Neural cell (in vitro differentiated cells): ENCODE data around the gene MAP3K13. TPM values are rescaled to one million over a fixed set of nuclear protein-coding genes. Genes with fewer than 3 reads are reported as not detected.

Source experiments
- H2AFZ ChIP-seq: fragments of 200-600, 300-800 bp; sonication (generic), shearing (Covaris generic); 2 replicates; pipeline ENCODE4 v1.6.0; 2014; ENCODE audit warnings: low read depth, mild to moderate bottlenecking, antibody characterized with exemption, low read length, moderate library complexity
- H3F3A ChIP-seq: fragments of 200-600 bp; shearing (Covaris generic); 2 replicates; pipeline ENCODE4 v1.6.1; 2016; ENCODE audit warnings: mild to moderate bottlenecking, moderate library complexity, mixed read lengths, antibody characterized with exemption, low read length; ENCODE audit not compliant: insufficient read depth, poor library complexity, severe bottlenecking
- H3K27ac ChIP-seq: fragments of 200-600, 300-800 bp; sonication (generic), shearing (Covaris generic); 2 replicates; pipeline ENCODE4 v1.5.1; 2014; ENCODE audit warnings: mild to moderate bottlenecking, low read length, moderate library complexity
- H3K27me3 ChIP-seq: fragments of 300-800, 200-600 bp; sonication (generic), shearing (Covaris generic); 2 replicates; pipeline ENCODE4 v1.6.0; 2014; ENCODE audit warnings: mild to moderate bottlenecking, low read depth, low read length, moderate library complexity; ENCODE audit not compliant: insufficient read depth
- H3K36me3 ChIP-seq: fragments of 300-800, 200-600 bp; sonication (generic), shearing (Covaris generic); 2 replicates; pipeline ENCODE4 v1.5.1; 2014; ENCODE audit warnings: mild to moderate bottlenecking, antibody characterized with exemption, low read length, moderate library complexity; ENCODE audit not compliant: insufficient read depth
- H3K4me2 ChIP-seq: fragments of 300-800, 200-600 bp; sonication (generic), shearing (Covaris generic); 2 replicates; pipeline ENCODE4 v1.6.0; 2014; ENCODE audit warnings: mild to moderate bottlenecking, low read length
- H3K4me3 ChIP-seq: fragments of 300-800, 200-600 bp; sonication (generic), shearing (Covaris generic); 2 replicates; pipeline ENCODE4 v1.5.1; 2014; ENCODE audit warnings: mild to moderate bottlenecking, low read length, moderate library complexity
- H3K79me2 ChIP-seq: fragments of 200-600 bp; shearing (Covaris generic); replicated peaks from 2 replicates; pipeline ENCODE4 v1.6.0; 2014; ENCODE audit warnings: mild to moderate bottlenecking, low read length, moderate library complexity; ENCODE audit not compliant: insufficient read depth
- H3K9ac ChIP-seq: fragments of 300-800, 200-600 bp; sonication (generic), shearing (Covaris generic); 2 replicates; pipeline ENCODE4 v1.6.1; 2016; ENCODE audit warnings: mild to moderate bottlenecking, low read length, mixed read lengths
- H3K9me2 ChIP-seq: fragments of 200-600 bp; shearing (Covaris generic); 2 replicates; pipeline ENCODE4 v1.6.1; 2016; ENCODE audit warnings: mild to moderate bottlenecking, low read length, mixed read lengths; ENCODE audit not compliant: insufficient read depth
- H3K9me3 ChIP-seq: fragments of 200-600, 300-800 bp; sonication (generic), shearing (Covaris generic); 2 replicates; pipeline ENCODE4 v1.6.1; 2016; ENCODE audit warnings: mild to moderate bottlenecking, mixed run types, low read length, moderate library complexity, mixed read lengths
- H4K20me1 ChIP-seq: fragments of 200-600 bp; shearing (Covaris generic); 2 replicates; pipeline ENCODE4 v1.6.1; 2016; ENCODE audit warnings: mild to moderate bottlenecking, mixed run types; ENCODE audit not compliant: insufficient read depth
- CTCF ChIP-seq: fragments of 450-650 bp; IDR thresholded peaks from 2 replicates; pipeline ENCODE4 v1.5.1; 2014; ENCODE audit warnings: antibody characterized with exemption, mild to moderate bottlenecking, moderate library complexity; ENCODE audit not compliant: poor library complexity, severe bottlenecking
- EP300 ChIP-seq: fragments of 450-650 bp; conservative IDR thresholded peaks from 2 replicates; pipeline ENCODE4 v1.6.1; 2014; ENCODE audit warnings: antibody characterized with exemption, mild to moderate bottlenecking, moderate library complexity; ENCODE audit not compliant: poor library complexity, severe bottlenecking
- EZH2 ChIP-seq: fragments of 200-600, 300-800 bp; shearing (Covaris generic), sonication (generic); IDR thresholded peaks from 2 replicates; pipeline ENCODE4 v1.6.1; 2014; ENCODE audit warnings: antibody characterized with exemption, low read length, borderline replicate concordance, mild to moderate bottlenecking; ENCODE audit not compliant: insufficient read depth, poor library complexity, severe bottlenecking
- MXI1 ChIP-seq: fragments of 450-650 bp; conservative IDR thresholded peaks from 2 replicates; pipeline ENCODE4 v1.6.1; 2014; ENCODE audit warnings: antibody characterized with exemption, mild to moderate bottlenecking; ENCODE audit not compliant: poor library complexity, severe bottlenecking
- POLR2AphosphoS5 ChIP-seq: IDR thresholded peaks from 2 replicates; pipeline ENCODE4 v1.6.1; 2012
- RAD21 ChIP-seq: fragments of 450-650 bp; conservative IDR thresholded peaks from 2 replicates; pipeline ENCODE4 v1.6.1; 2014; ENCODE audit warnings: antibody characterized with exemption, mild to moderate bottlenecking, moderate library complexity
- REST ChIP-seq: IDR thresholded peaks from 2 replicates; pipeline ENCODE4 v1.6.1; 2012; ENCODE audit warnings: borderline replicate concordance
- SMC3 ChIP-seq: fragments of 450-650 bp; conservative IDR thresholded peaks from 2 replicates; pipeline ENCODE4 v1.6.1; 2014; ENCODE audit warnings: antibody characterized with exemption, mild to moderate bottlenecking, moderate library complexity; ENCODE audit not compliant: poor library complexity
- TAF1 ChIP-seq: IDR thresholded peaks from 2 replicates; pipeline ENCODE4 v1.6.1; 2012; ENCODE audit warnings: low read depth
- polyA plus RNA-seq: library from polyadenylated mRNA; depleted of rRNA; stranded (reverse); fragments of >200 nt; gene quantifications from 2 replicates; pipeline ENCODE4 v1.2.3, GENCODE V29; 2014

The MAP3K13 gene
- polyA plus RNA-seq, 1 donor from 2014 or later, result 33.8 TPM

GRCh38 chr3:185534511-185534910 lies 171.6 kb downstream of the MAP3K13 start:
- Histone ChIP-seq H3K27ac (no peak overlapping the region), H3K9me2 (no peaks in the 10 kb centered on the region)

GRCh38 chr3:185537369-185537970 lies 174.5 kb downstream of the MAP3K13 start:
- no peaks in the 10 kb centered on the region for H3K9me2 ChIP-seq
- no peak overlapping the region for H3K4me3 ChIP-seq
- no peaks in the 10 kb centered on the region for H3F3A ChIP-seq
- H3K27ac ChIP-seq, result no peak overlapping the region
- no peak overlapping the region for H3K4me2 ChIP-seq
- no peaks in the 10 kb centered on the region for H3K36me3 ChIP-seq
- H3K27me3 ChIP-seq, result no peaks in the 10 kb centered on the region
- H3K9ac ChIP-seq, result no peak overlapping the region
- no peak for TF ChIP-seq POLR2AphosphoS5
- TF ChIP-seq RAD21, result no peak
- TF ChIP-seq MXI1, result no peak
- no peak for TF ChIP-seq EP300
- TF ChIP-seq CTCF, result no peak
- no peak for TF ChIP-seq REST
- no peak for TF ChIP-seq EZH2
- no peak for TF ChIP-seq SMC3
- no peak for TF ChIP-seq TAF1
- H2AFZ ChIP-seq, result no peak overlapping the region
- H4K20me1 ChIP-seq, result no peaks in the 10 kb centered on the region
- H3K9me3 ChIP-seq, result no peaks in the 10 kb centered on the region
- H3K79me2 ChIP-seq, result no peaks in the 10 kb centered on the region

More at GRCh38 chr3:185534511-185534910, 171.6 kb downstream of the MAP3K13 start:
- Histone ChIP-seq H3K9me3 (no peaks in the 10 kb centered on the region), H2AFZ (no peak overlapping the region), H3K79me2 (no peaks in the 10 kb centered on the region), H3K27me3 (no peaks in the 10 kb centered on the region), H3F3A (no peaks in the 10 kb centered on the region), H3K4me2 (no peak overlapping the region), H3K4me3 (no peak overlapping the region), H3K36me3 (no peaks in the 10 kb centered on the region), H3K9ac (no peak overlapping the region), H4K20me1 (no peaks in the 10 kb centered on the region)
- TF ChIP-seq POLR2AphosphoS5 (no peak), EP300 (no peak), EZH2 (no peak), MXI1 (no peak), TAF1 (no peak), RAD21 (no peak), SMC3 (no peak)

Other genes starting within 250 kb of the MAP3K13 start
- 3.3 and 3.4 TPM in 2 replicates for gene C3orf70, start 210.1 kb upstream of the MAP3K13 start, polyA plus RNA-seq
- gene EHHADH, start 109.1 kb upstream of the MAP3K13 start, polyA plus RNA-seq, result 1.8 and 2.0 TPM in 2 replicates
- 9.5 and 12.9 TPM in 2 replicates for gene TMEM41A, start 135.9 kb downstream of the MAP3K13 start, polyA plus RNA-seq
- 0.05 TPM in 1 of 2 replicates, not detected in the other for gene LIPH, start 189.5 kb downstream of the MAP3K13 start, polyA plus RNA-seq
- 34.1 and 40.1 TPM in 2 replicates for gene SENP2, start 223.2 kb downstream of the MAP3K13 start, polyA plus RNA-seq